ENCODE results near the gene PRSS53.
A peak's percentile ranks its signal among the peaks of the same experiment; 100 is the strongest.

PRSS53 gene

GRCh38 chr16:31094424-31095120 lies 5.8 kb upstream of the PRSS53 start, which contains the start of gene VKORC1:
VKORC1 (minus strand) TSS chr16:31094797; CDS start chr16:31094729, 68 bp downstream.
- DNase-seq (ENCODE audit: low read depth in 2 of 2) = peak; percentile 63 to 66

- DNase-seq (ENCODE audit: low read depth in 2 of 2) = no peak
These were observed 5.3 kb upstream of the PRSS53 start for GRCh38 chr16:31094088-31094423.

GRCh38 chr16:31093132-31093703 lies 4.5 kb upstream of the PRSS53 start:
- no peak for DNase-seq (ENCODE audit: low read depth in 2 of 2)

GRCh38 chr16:31092330-31092729 lies 3.6 kb upstream of the PRSS53 start:
- DNase-seq (ENCODE audit: low read depth in 2 of 2) = no peak

GRCh38 chr16:31090540-31090939 lies 1.8 kb upstream of the PRSS53 start:
- no peak for DNase-seq (ENCODE audit: low read depth in 2 of 2)

GRCh38 chr16:31089199-31089598 lies 456 bp upstream of the PRSS53 start:
- no peak for DNase-seq (ENCODE audit: low read depth in 2 of 2)

GRCh38 chr16:31087971-31088370 lies 772 bp downstream of the PRSS53 start:
- DNase-seq (ENCODE audit: low read depth in 2 of 2) = no peak

- DNase-seq (ENCODE audit: low read depth in 2 of 2) = no peak
These were observed 1.3 kb downstream of the PRSS53 start for GRCh38 chr16:31087481-31087880.

GRCh38 chr16:31086629-31086906 lies 2.2 kb downstream of the PRSS53 start:
- no peak for DNase-seq (ENCODE audit: low read depth in 2 of 2)

- no peak for DNase-seq (ENCODE audit: low read depth in 2 of 2)
These were observed 2.7 kb downstream of the PRSS53 start for GRCh38 chr16:31085873-31086628.

- no peak for DNase-seq (ENCODE audit: low read depth in 2 of 2)
These were observed 3.3 kb downstream of the PRSS53 start for GRCh38 chr16:31085411-31085810.

- no peak for DNase-seq (ENCODE audit: low read depth in 2 of 2)
These were observed 4.0 kb downstream of the PRSS53 start for GRCh38 chr16:31084584-31085302.

- no peak for DNase-seq (ENCODE audit: low read depth in 2 of 2)
These were observed 4.8 kb downstream of the PRSS53 start for GRCh38 chr16:31083981-31084380.

- DNase-seq (ENCODE audit: low read depth in 2 of 2) = no peak
These were observed 5.2 kb downstream of the PRSS53 start for GRCh38 chr16:31083556-31083955.

GRCh38 chr16:31083081-31083480 lies 5.7 kb downstream of the PRSS53 start:
- no peak for DNase-seq (ENCODE audit: low read depth in 2 of 2)

GRCh38 chr16:31082368-31083045 lies 6.2 kb downstream of the PRSS53 start:
- no peak for DNase-seq (ENCODE audit: low read depth in 2 of 2)

GRCh38 chr16:31081428-31082351 lies 7.1 kb downstream of the PRSS53 start:
- no peak for DNase-seq (ENCODE audit: low read depth in 2 of 2)

- no peak for DNase-seq (ENCODE audit: low read depth in 2 of 2)
These were observed 7.9 kb downstream of the PRSS53 start for GRCh38 chr16:31080756-31081419.

GRCh38 chr16:31080035-31080629 lies 8.6 kb downstream of the PRSS53 start:
- DNase-seq (ENCODE audit: low read depth in 2 of 2) = no peak

GRCh38 chr16:31079342-31079944 lies 9.3 kb downstream of the PRSS53 start:
- DNase-seq (ENCODE audit: low read depth in 2 of 2) = no peak
